H1 (cell line): Measurements from ENCODE around the gene SYNRG. TPM values are rescaled to one million over a fixed set of nuclear protein-coding genes. Genes with fewer than 3 reads are reported as not detected.

Experiments used
- CTCF ChIA-PET: fragments of 300-600 bp; sonication (Branson Sonifier 250); formaldehyde crosslinking; loops from one replicate; lab custom pipeline; 2021; ENCODE audit not compliant: partially characterized antibody; lab: Charles Lee
- POLR2A ChIA-PET: fragments of 300-600 bp; sonication (Branson Sonifier 250); formaldehyde crosslinking; loops from one replicate; lab custom pipeline; 2021; ENCODE audit warnings: inconsistent platforms; ENCODE audit not compliant: partially characterized antibody; lab: Charles Lee
- DNase-seq, 2 experiments: peaks; one replicate each; pipeline versions ENCODE4 v3.0.0 to v3.0.0-alpha.2; 2010 to 2022; ENCODE audit warnings: low spot score in 2 of 2, low read depth in 1 of 2, mixed read lengths in 1 of 2
- FAIRE-seq: peaks from 2 replicates; lab custom pipeline; 2011; peaks lifted over from hg19 to GRCh38; lab: Jason Lieb, UNC
- H2AFZ ChIP-seq: 2 replicates; pipeline ENCODE4 v1.8.1; 2012; ENCODE audit warnings: low read length, inconsistent platforms
- H2AK5ac ChIP-seq: 2 replicates; pipeline ENCODE4 v1.6.1; 2013; ENCODE audit warnings: low read depth, low read length
- H2BK120ac ChIP-seq: replicated peaks from 2 replicates; pipeline ENCODE3; 2013; ENCODE audit warnings: low read depth, low read length, inconsistent platforms
- H2BK12ac ChIP-seq: 2 replicates; pipeline ENCODE4 v1.6.1; 2013; ENCODE audit warnings: low read depth, low read length
- H2BK15ac ChIP-seq: 2 replicates; pipeline ENCODE4 v1.6.1; 2013; ENCODE audit warnings: low read length
- H2BK20ac ChIP-seq: 2 replicates; pipeline ENCODE4 v1.6.1; 2013; ENCODE audit warnings: low read length
- H2BK5ac ChIP-seq: 2 replicates; pipeline ENCODE4 v1.6.1; 2013; ENCODE audit warnings: low read depth, low read length
- H3K14ac ChIP-seq: 2 replicates; pipeline ENCODE4 v1.6.1; 2013; ENCODE audit warnings: inconsistent platforms; ENCODE audit not compliant: insufficient read length
- H3K18ac ChIP-seq: 2 replicates; pipeline ENCODE4 v1.6.1; 2013; ENCODE audit warnings: low read length; ENCODE audit errors: extremely low read depth
- H3K23ac ChIP-seq: 2 replicates; pipeline ENCODE4 v1.6.1; 2013; ENCODE audit warnings: inconsistent platforms; ENCODE audit not compliant: insufficient read length
- H3K23me2 ChIP-seq: 2 replicates; pipeline ENCODE4 v1.6.1; 2013; ENCODE audit warnings: low read depth, low read length
- H3K27ac ChIP-seq: 2 replicates; pipeline ENCODE4 v1.6.1; 2011; ENCODE audit warnings: low read depth, low read length, inconsistent platforms
- H3K27me3 ChIP-seq, 4 experiments: replicated peaks in 1 of 4; 1 replicate in 1 of 4; 2 replicates in 3 of 4; pipeline versions ENCODE4 v1.6.1 to v1.8.1; 2011 to 2013; ENCODE audit warnings: low read length in 3 of 4, mild to moderate bottlenecking in 3 of 4, inconsistent platforms in 2 of 4, mixed read lengths in 2 of 4, moderate library complexity in 1 of 4; ENCODE audit not compliant: control insufficient read depth in 3 of 4, insufficient read depth in 3 of 4; ENCODE audit errors: extremely low read depth in 1 of 4
- H3K36me3 ChIP-seq, 4 experiments: 2 replicates each; pipeline versions ENCODE4 v1.6.1 to v1.8.1; 2011 to 2013; ENCODE audit warnings: mild to moderate bottlenecking in 4 of 4, low read length in 3 of 4, moderate library complexity in 2 of 4, control low read depth in 1 of 4, inconsistent platforms in 1 of 4; ENCODE audit not compliant: insufficient read depth in 4 of 4, control insufficient read depth in 2 of 4
- H3K4ac ChIP-seq: replicated peaks from 2 replicates; pipeline ENCODE3; 2013; ENCODE audit warnings: low read length, low read depth, mixed read lengths, inconsistent platforms; ENCODE audit not compliant: insufficient read length
- H3K4me1 ChIP-seq, 4 experiments: replicated peaks in 1 of 4; 1 replicate in 1 of 4; 2 replicates in 3 of 4; pipeline versions ENCODE4 v1.6.1 to v1.8.1; 2011 to 2013; ENCODE audit warnings: low read length in 3 of 4, inconsistent platforms in 2 of 4, mixed read lengths in 1 of 4; ENCODE audit not compliant: insufficient read depth in 4 of 4, control insufficient read depth in 3 of 4
- H3K4me2 ChIP-seq, 2 experiments: 2 replicates each; pipeline versions ENCODE4 v1.6.1 to v1.8.1; 2011 to 2013; ENCODE audit warnings: low read depth in 2 of 2, low read length in 2 of 2, control low read depth in 1 of 2, inconsistent platforms in 1 of 2, mild to moderate bottlenecking in 1 of 2; ENCODE audit not compliant: insufficient read depth in 1 of 2
- H3K4me3 ChIP-seq, 4 experiments: fragments of 200-600, 300-600 bp in 1 of 4; sonication (generic), shearing (Covaris generic), sonication (Bioruptor Twin) in 1 of 4; 2 replicates each; pipeline versions ENCODE4 v1.5.1 to v1.8.1; 2011 to 2016; ENCODE audit warnings: low read length in 4 of 4, low read depth in 3 of 4, control low read depth in 2 of 4, inconsistent platforms in 2 of 4, mild to moderate bottlenecking in 2 of 4, mixed read lengths in 1 of 4, moderate library complexity in 1 of 4; ENCODE audit not compliant: insufficient read depth in 2 of 4; ENCODE audit errors: extremely low read depth in 1 of 4
- H3K56ac ChIP-seq: replicated peaks from 2 replicates; pipeline ENCODE3; 2013; ENCODE audit warnings: low read depth, mild to moderate bottlenecking, mixed read lengths, low read length, inconsistent platforms; ENCODE audit not compliant: insufficient read length
- H3K79me1 ChIP-seq: 2 replicates; pipeline ENCODE4 v1.6.1; 2013; ENCODE audit warnings: low read depth, low read length, control low read depth
- H3K79me2 ChIP-seq, 2 experiments: 2 replicates each; pipeline versions ENCODE4 v1.6.1 to v1.8.1; 2012 to 2013; ENCODE audit warnings: low read length in 2 of 2, mild to moderate bottlenecking in 2 of 2, inconsistent platforms in 1 of 2; ENCODE audit not compliant: insufficient read depth in 2 of 2, control insufficient read depth in 1 of 2
- H3K9ac ChIP-seq, 4 experiments: replicated peaks in 1 of 4; 1 replicate in 1 of 4; 2 replicates in 3 of 4; pipeline versions ENCODE4 v1.6.1 to v1.8.1; 2011 to 2013; ENCODE audit warnings: low read depth in 3 of 4, low read length in 3 of 4, control low read depth in 2 of 4, mild to moderate bottlenecking in 2 of 4, moderate library complexity in 2 of 4, inconsistent platforms in 1 of 4; ENCODE audit errors: extremely low read depth in 1 of 4
- H3K9me3 ChIP-seq, 2 experiments: 2 replicates each; pipeline versions ENCODE4 v1.6.1 to v1.8.1; 2012 to 2013; ENCODE audit warnings: mild to moderate bottlenecking in 2 of 2, moderate library complexity in 2 of 2, control low read depth in 1 of 2, inconsistent platforms in 1 of 2, low read depth in 1 of 2, low read length in 1 of 2, mixed read lengths in 1 of 2; ENCODE audit not compliant: insufficient read depth in 2 of 2
- H4K20me1 ChIP-seq, 2 experiments: replicated peaks in 1 of 2; 2 replicates each; pipeline versions ENCODE3 to v1.8.1; 2011 to 2013; ENCODE audit warnings: inconsistent platforms in 2 of 2, low read length in 2 of 2, mild to moderate bottlenecking in 1 of 2; ENCODE audit not compliant: insufficient read depth in 2 of 2, control insufficient read depth in 1 of 2
- H4K5ac ChIP-seq: 2 replicates; pipeline ENCODE4 v1.6.1; 2013; ENCODE audit warnings: low read length, low read depth, mixed read lengths, inconsistent platforms; ENCODE audit not compliant: insufficient read length
- H4K8ac ChIP-seq: 2 replicates; pipeline ENCODE4 v1.8.0; 2013; ENCODE audit warnings: mild to moderate bottlenecking, moderate library complexity, low read length, inconsistent platforms; ENCODE audit not compliant: insufficient read depth; ENCODE audit errors: extremely low read depth
- H4K91ac ChIP-seq: replicated peaks from 2 replicates; pipeline ENCODE3; 2013; ENCODE audit warnings: low read length, mixed read lengths, inconsistent platforms; ENCODE audit not compliant: insufficient read length
- BACH1 ChIP-seq: IDR thresholded peaks from 2 replicates; pipeline ENCODE4 v1.6.1; 2012; ENCODE audit warnings: low read length, improper control_type of control experiment
- CEBPB ChIP-seq: IDR thresholded peaks from 2 replicates; pipeline ENCODE4 v1.6.1; 2012; ENCODE audit warnings: low read depth, low read length
- HDAC2 ChIP-seq, 2 experiments: fragments of 300-600 bp in 1 of 2; sonication (generic) in 1 of 2; IDR thresholded peaks; 2 replicates each; pipeline ENCODE4 v1.6.1; 2011 to 2012; ENCODE audit warnings: low read depth in 2 of 2, low read length in 2 of 2, mild to moderate bottlenecking in 2 of 2, moderate library complexity in 2 of 2, borderline replicate concordance in 1 of 2, inconsistent platforms in 1 of 2
- RAD21 ChIP-seq, 2 experiments: IDR thresholded peaks in 1 of 2; conservative IDR thresholded peaks in 1 of 2; 2 replicates each; pipeline ENCODE4 v1.6.1; 2011; ENCODE audit warnings: low read depth in 2 of 2, low read length in 2 of 2, improper control_type of control experiment in 1 of 2, inconsistent platforms in 1 of 2, mild to moderate bottlenecking in 1 of 2, moderate library complexity in 1 of 2
- RNF2 ChIP-seq: fragments of 200-900, 300-1000 bp; sonication (generic); IDR thresholded peaks from 2 replicates; pipeline ENCODE4 v1.7.1; 2016; ENCODE audit warnings: borderline replicate concordance, low read depth, mild to moderate bottlenecking, antibody characterized with exemption, low read length; ENCODE audit not compliant: poor library complexity, severe bottlenecking; ENCODE audit errors: missing control alignments
- RXRA ChIP-seq: IDR thresholded peaks from 2 replicates; pipeline ENCODE4 v1.6.1; 2011; ENCODE audit warnings: low read depth, mild to moderate bottlenecking, low read length, moderate library complexity; ENCODE audit not compliant: insufficient read depth
- SIRT6 ChIP-seq: IDR thresholded peaks from one replicate; pipeline ENCODE4 v1.7.1; 2012; ENCODE audit warnings: low read length, inconsistent platforms
- SUZ12 ChIP-seq: fragments of 200-600 bp; sonication (generic); IDR thresholded peaks from 2 replicates; pipeline ENCODE4 v1.6.1; 2012; ENCODE audit warnings: mild to moderate bottlenecking, inconsistent platforms, low read length, moderate library complexity, mixed read lengths
- TAF1 ChIP-seq: IDR thresholded peaks from 2 replicates; pipeline ENCODE4 v1.6.1; 2011; ENCODE audit warnings: mild to moderate bottlenecking, low read depth, low read length
- WGBS, 2 experiments: shearing (Covaris generic) in 1 of 2; methylation state at CpG; one replicate each; pipeline versions ENCODE4 v1.1.6 to v1.1.7; 2013 to 2015; ENCODE audit warnings: low lambda C conversion rate in 2 of 2, mixed read lengths in 2 of 2, inconsistent platforms in 1 of 2, low coverage in 1 of 2, missing lambda C conversion rate in 1 of 2; ENCODE audit not compliant: insufficient replicate concordance in 2 of 2, insufficient coverage in 1 of 2, insufficient read length in 1 of 2; ENCODE audit errors: extremely low coverage in 1 of 2, missing lambda C conversion rate in 1 of 2; 5-methylcytosine and 5-hydroxymethylcytosine counted together
- polyA plus RNA-seq, 7 experiments: library from polyadenylated mRNA; depleted of rRNA in 3 of 7; stranded (reverse) in 5 of 7; unstranded in 2 of 7; fragments of >200 nt in 5 of 7; fragments of 200-250 nt in 2 of 7; gene quantifications; 1 replicate in 5 of 7; 2 replicates in 1 of 7; 4 replicates in 1 of 7; pipeline versions ENCODE4 v1.2.1 to v1.2.3, GENCODE V29; 2011 to 2013; ENCODE audit warnings: missing spikeins in 2 of 7, mixed read lengths in 2 of 7
- total RNA-seq: library from RNA; stranded (reverse); fragmentation: NEBNext Ultra II Directional; extraction: Animal tissue kit (Norgen Biotek cat#: 25700); gene quantifications from 2 replicates; pipeline ENCODE4 v1.2.1, GENCODE V29; 2021
- TF ChIP-seq, protein P1 (sequence below), 3 experiments: IDR thresholded peaks; 1 replicate in 2 of 3; 2 replicates in 1 of 3; pipeline versions ENCODE4 v1.5.1 to v1.6.1; 2011; ENCODE audit warnings: low read length in 3 of 3, mild to moderate bottlenecking in 3 of 3, inconsistent platforms in 2 of 3, low read depth in 1 of 3, moderate library complexity in 1 of 3; ENCODE audit not compliant: insufficient read depth in 1 of 3; ENCODE audit errors: control extremely low read depth in 1 of 3

The SYNRG gene
- total and polyA plus RNA-seq, 2 of the 8 experiments (the other 6 are each of a cell fraction or from before 2014, with no cell fraction given): 7.7 to 31.7 TPM

DNA sequence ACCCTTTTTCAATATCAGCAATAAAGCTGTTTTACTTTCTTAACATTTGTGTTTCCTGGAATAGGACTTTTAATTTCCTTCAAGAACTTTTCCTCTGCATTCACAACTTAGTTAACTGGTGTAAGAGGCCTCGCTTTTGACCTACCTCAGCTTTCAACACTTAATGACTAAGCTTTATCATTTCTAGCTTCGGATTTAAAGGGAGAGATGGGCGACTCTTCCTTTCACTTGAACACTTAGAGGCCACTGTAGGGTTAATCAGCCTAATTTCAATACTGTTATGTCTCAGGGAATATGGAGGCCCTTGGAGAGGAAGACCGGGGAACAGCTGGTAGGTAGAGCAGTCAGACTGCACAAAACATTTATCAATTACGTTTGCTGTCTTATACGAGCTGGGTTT is 4.7 kb downstream of the SYNRG start:
- H4K8ac ChIP-seq: no peak overlapping the region
- no peaks in the 10 kb centered on the region for H3K23me2 ChIP-seq
- H3K4me3 ChIP-seq: no peak overlapping the region
- H3K4me2 ChIP-seq: no peak overlapping the region; a peak in 1 of 4 replicates
- no peak overlapping the region for H3K9ac ChIP-seq
- H2AK5ac ChIP-seq: no peak overlapping the region
- H3K79me2 ChIP-seq: peaks cover 4 to 15% of the 10 kb centered on the region in 2 experiments; a peak in 2 of 4 replicates
- H3K36me3 ChIP-seq: 0 out of 8 replicates have a peak, but pooled peaks cover 0 to 1% (median 0%) of the 10 kb centered on the region in 4 experiments
- H3K14ac ChIP-seq: no peak overlapping the region
- peaks cover 0 to 5% (median 3%) of the 10 kb centered on the region in 4 experiments; a peak in 3 of 7 replicates for H3K4me1 ChIP-seq
- H3K27ac ChIP-seq: no peak overlapping the region
- H4K20me1 ChIP-seq: no peaks in the 10 kb centered on the region
- H3K9me3 ChIP-seq: no peaks in the 10 kb centered on the region
- H3K23ac ChIP-seq: no peak overlapping the region
- CTCF ChIA-PET: interaction anchor here (0.6 to 1.3 kb wide), 6 partner anchors 10 to 253 kb away, joined by 3 to 5 read pairs (median 4); no protein-coding TSS in a partner anchor
- POLR2A ChIA-PET: no interaction called here
- DNase-seq (no peak), FAIRE-seq (no peak)
- no peak overlapping the region for H2AFZ ChIP-seq
- H3K27me3 ChIP-seq: no peaks in the 10 kb centered on the region
- H2BK20ac ChIP-seq: no peak overlapping the region
- H2BK120ac ChIP-seq: no peak overlapping the region
- no peak overlapping the region for H3K56ac ChIP-seq
- no peak overlapping the region for H3K4ac ChIP-seq
- no peak overlapping the region for H2BK12ac ChIP-seq
- no peak overlapping the region for H2BK15ac ChIP-seq
- no peak overlapping the region for H4K91ac ChIP-seq
- no peaks in the 10 kb centered on the region; the same call in 1 of the 2 replicates for H3K79me1 ChIP-seq
- H3K18ac ChIP-seq: no peak overlapping the region
- no peak overlapping the region for H4K5ac ChIP-seq
- no peak overlapping the region for H2BK5ac ChIP-seq
- WGBS, 2 experiments: 84% methylated on average over 6 of the region's 6 CpGs; no CpG with 5 or more reads in 1 of the 2 experiments
- TF ChIP-seq SIRT6 (no peak), SUZ12 (no peak), RNF2 (no peak), BACH1 (no peak), RAD21 (IDR thresholded peaks at IDR 0.05 in 1 of 2, conservative IDR thresholded peaks at IDR 0.05 in 1 of 2; ENCODE audit: low read depth in 2 of 2, low read length in 2 of 2) (no peak), RXRA (no peak), CEBPB (no peak), HDAC2 (IDR thresholded peaks at IDR 0.05; ENCODE audit: borderline replicate concordance in 1 of 2, low read depth in 2 of 2, low read length in 2 of 2) (no peak), TAF1 (no peak)
- TF ChIP-seq, protein P1, sequence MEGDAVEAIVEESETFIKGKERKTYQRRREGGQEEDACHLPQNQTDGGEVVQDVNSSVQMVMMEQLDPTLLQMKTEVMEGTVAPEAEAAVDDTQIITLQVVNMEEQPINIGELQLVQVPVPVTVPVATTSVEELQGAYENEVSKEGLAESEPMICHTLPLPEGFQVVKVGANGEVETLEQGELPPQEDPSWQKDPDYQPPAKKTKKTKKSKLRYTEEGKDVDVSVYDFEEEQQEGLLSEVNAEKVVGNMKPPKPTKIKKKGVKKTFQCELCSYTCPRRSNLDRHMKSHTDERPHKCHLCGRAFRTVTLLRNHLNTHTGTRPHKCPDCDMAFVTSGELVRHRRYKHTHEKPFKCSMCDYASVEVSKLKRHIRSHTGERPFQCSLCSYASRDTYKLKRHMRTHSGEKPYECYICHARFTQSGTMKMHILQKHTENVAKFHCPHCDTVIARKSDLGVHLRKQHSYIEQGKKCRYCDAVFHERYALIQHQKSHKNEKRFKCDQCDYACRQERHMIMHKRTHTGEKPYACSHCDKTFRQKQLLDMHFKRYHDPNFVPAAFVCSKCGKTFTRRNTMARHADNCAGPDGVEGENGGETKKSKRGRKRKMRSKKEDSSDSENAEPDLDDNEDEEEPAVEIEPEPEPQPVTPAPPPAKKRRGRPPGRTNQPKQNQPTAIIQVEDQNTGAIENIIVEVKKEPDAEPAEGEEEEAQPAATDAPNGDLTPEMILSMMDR (IDR thresholded peaks at IDR 0.05; ENCODE audit: control extremely low read depth in 1 of 3, insufficient read depth in 1 of 3, low read depth in 1 of 3, low read length in 3 of 3): no peak
